Vagina (tissue), 2 donors: Measurements from ENCODE around the gene TMEM25.

Source experiments
- CTCF ChIP-seq, 3 experiments: fragments of 450-650 bp in 2 of 3; fragments of 200-600 bp in 1 of 3; sonication (generic) in 1 of 3; IDR thresholded peaks; one replicate each; pipeline ENCODE4 v1.5.1; 2017 to 2019; ENCODE audit warnings: antibody characterized with exemption in 3 of 3, mild to moderate bottlenecking in 2 of 3, moderate library complexity in 2 of 3
- POLR2A ChIP-seq, 2 donors: fragments of 450-650 bp; IDR thresholded peaks; one replicate each; pipeline ENCODE4 v1.6.1; 2017; ENCODE audit warnings: antibody characterized with exemption in 2 of 2, mild to moderate bottlenecking in 2 of 2, moderate library complexity in 2 of 2
- POLR2AphosphoS5 ChIP-seq, 2 donors: sonication (generic); formaldehyde crosslinking; IDR thresholded peaks; one replicate each; pipeline ENCODE4 v1.9.0; 2017; ENCODE audit warnings: antibody characterized with exemption in 2 of 2, mild to moderate bottlenecking in 2 of 2, low read depth in 1 of 2; ENCODE audit not compliant: insufficient read depth in 1 of 2

GRCh38 chr11:118572981-118573550 lies 42.1 kb downstream of the TMEM25 start:
- TF ChIP-seq POLR2A (IDR thresholded peaks at IDR 0.05): no peak
- no peak for TF ChIP-seq CTCF (IDR thresholded peaks at IDR 0.05)
- TF ChIP-seq POLR2AphosphoS5 (IDR thresholded peaks at IDR 0.05; ENCODE audit: insufficient read depth in 1 of 2, low read depth in 1 of 2): no peak
